Measurements from ENCODE around the gene GPRC5A.

DNA sequence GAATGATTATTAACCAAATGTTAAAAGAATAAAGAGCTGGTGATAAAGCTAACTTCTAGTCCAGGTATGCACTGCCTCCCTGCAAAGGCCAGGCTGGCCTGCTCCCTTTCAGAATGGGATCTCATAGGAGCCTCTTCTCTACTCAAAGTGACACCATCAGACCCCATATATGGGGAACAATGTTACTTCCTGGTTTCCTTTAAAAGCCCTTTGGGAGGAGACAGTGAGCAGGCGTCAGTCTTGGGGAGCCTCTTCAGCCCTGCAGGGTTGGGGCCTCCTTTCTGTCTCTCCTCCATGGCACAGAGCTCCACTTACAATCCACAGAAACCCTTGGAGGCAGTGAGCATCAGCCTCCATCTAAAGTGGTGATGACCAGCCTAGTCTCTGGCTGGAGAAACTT lies 17.3 kb upstream of the GPRC5A start:
- TF ChIP-seq, protein P1, sequence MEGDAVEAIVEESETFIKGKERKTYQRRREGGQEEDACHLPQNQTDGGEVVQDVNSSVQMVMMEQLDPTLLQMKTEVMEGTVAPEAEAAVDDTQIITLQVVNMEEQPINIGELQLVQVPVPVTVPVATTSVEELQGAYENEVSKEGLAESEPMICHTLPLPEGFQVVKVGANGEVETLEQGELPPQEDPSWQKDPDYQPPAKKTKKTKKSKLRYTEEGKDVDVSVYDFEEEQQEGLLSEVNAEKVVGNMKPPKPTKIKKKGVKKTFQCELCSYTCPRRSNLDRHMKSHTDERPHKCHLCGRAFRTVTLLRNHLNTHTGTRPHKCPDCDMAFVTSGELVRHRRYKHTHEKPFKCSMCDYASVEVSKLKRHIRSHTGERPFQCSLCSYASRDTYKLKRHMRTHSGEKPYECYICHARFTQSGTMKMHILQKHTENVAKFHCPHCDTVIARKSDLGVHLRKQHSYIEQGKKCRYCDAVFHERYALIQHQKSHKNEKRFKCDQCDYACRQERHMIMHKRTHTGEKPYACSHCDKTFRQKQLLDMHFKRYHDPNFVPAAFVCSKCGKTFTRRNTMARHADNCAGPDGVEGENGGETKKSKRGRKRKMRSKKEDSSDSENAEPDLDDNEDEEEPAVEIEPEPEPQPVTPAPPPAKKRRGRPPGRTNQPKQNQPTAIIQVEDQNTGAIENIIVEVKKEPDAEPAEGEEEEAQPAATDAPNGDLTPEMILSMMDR (IDR thresholded peaks at IDR 0.05) = no peak
- TF ChIP-seq POLR2AphosphoS5 (IDR thresholded peaks at IDR 0.05) (no peak), POLR2A (IDR thresholded peaks at IDR 0.05) (no peak), EP300 (IDR thresholded peaks at IDR 0.05) (no peak)

Measured in sigmoid colon (tissue), 4 donors.